Kasumi-1 (cell line): ENCODE measurements around the gene ARL6IP4.
A peak's percentile ranks its signal among the peaks of the same experiment; 100 is the strongest.
"Not testable (repeated sequence)": the region's sequence is repeated elsewhere in the genome, so short reads cannot be mapped to it uniquely, and the experiment has no call there.

Experiments
- DNase-seq, 2 experiments: peaks; one replicate each; lab custom pipeline; 2025; lab: John Stamatoyannopoulos, UW

Gene ARL6IP4

DNA sequence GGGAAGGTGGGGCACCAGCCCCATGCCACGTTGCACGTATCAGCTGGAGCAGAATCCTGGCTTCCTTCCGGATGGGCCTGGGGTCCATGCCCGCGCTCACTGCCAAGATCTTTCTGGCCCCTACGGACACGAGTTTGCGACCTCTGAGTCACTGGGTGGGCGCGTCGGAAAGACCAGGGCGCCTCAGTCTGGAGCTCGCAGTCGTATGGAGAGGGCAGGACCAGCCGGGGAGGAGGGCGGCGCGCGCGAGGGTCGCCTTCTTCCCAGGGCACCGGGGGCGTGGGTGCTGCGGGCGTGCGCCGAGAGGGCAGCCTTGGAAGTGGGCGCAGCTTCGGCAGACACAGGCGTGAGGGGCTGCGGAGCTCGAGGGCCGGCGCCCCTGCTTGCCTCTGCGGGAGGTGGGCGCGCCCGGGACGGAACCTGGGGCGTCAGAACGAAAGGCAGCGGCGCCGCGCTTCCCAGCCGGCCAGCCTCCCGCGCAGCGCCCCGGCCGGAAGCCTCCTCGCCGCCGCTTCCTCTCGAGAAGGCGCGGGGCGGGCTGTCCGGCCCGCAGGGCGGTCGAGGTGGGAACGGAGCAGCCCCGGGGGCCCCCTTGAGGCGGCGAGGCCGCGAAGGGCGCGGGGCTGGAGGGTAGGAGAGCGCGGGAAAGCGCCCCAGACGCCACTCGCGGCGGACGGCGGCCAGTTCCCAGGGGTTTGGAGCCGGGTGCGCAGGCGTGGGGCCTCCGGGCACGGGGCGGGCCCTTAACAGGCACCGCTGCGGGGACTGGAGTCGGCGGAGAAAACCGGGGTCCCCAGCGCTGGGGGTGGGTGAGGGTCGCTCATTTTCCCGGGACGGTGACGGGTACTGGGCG, at the start of gene ARL6IP4:
Gene ARL6IP4 (plus strand): TSS at position 499 of the 853 bp plus-strand sequence. CDS start 459 bp downstream, outside the sequence.
- peak; percentile 52 to 66 for DNase-seq

DNA sequence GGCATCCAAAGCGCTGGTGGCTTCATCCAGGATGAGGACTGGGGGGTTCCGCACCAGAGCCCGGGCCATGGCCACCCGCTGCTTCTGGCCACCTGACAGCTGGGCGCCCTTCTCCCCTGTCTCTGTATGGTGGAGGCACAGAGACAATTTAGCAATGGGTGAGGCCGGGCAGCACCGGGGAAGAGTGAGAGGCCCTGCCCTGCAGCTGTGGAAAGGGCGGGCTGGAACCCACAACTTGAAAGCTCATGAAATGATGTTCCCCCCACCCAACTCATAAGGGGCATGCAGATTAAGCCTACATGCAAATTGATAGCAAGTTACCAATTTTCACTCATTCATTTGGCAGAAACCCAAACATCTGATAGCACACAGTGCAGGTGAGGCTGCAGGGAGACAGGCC, 48.3 kb upstream of the ARL6IP4 start:
- DNase-seq, result no peak

DNA sequence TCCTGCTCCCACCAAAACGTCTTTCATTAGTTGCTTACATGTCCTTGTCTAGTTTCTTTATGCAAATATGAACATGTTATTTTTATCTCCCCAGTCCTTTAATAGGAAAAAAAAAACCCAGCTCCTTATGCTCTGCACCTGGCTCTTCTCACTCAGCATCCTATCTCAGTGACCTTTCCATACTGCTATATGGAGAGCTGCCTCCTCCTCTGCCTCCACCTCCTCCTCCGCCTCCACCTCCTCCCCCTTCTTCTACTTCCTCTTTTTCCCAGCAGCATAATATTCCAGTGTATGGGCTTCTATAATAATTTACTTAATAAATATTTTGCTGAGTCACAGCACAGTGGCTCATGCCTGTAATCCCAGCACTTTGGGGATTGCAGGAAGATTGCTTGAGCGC, 45.8 kb upstream of the ARL6IP4 start:
- no peak for DNase-seq

DNA sequence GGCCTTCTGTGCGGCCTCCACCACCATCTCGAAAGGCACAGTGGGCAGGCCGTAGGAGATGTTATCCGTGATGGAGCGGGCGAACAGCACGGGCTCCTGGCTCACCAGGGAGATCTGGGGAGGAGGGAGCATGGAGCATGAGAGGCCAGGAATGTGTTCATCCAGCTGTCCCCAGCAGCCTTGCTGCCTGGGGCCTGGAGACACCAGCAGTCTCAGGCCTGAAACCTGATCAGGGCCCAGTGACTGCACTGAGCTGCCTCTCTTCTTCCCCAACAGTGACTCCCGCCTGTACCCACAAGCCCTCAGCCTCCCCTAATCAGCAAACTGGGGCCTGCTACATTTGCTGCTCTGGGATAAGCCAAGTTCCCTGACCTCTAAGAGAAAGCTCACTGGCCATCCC, 45.2 kb upstream of the ARL6IP4 start:
- DNase-seq, result no peak

DNA sequence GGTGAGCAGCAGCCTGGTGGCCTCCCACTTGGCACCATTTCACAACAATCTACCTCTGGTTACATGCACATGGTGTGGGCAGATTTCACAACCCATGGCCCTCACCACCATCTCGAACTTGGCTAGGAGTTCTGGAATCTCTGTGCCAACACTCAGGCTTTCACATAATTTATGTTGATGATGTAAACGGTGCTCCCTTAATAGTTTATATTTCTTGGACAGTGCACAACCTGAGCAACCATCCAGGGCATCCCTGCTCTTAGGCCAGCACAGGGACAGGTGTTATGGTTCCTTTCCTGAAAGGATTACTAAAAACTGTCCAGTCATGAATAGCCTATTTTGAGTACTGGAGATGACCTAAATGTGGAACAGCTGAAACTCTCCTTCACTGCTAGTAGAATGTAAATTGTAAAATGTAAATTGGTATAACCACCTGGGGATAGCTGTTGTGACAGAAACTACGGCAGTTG, 42.8 kb upstream of the ARL6IP4 start:
- no peak for DNase-seq

DNA sequence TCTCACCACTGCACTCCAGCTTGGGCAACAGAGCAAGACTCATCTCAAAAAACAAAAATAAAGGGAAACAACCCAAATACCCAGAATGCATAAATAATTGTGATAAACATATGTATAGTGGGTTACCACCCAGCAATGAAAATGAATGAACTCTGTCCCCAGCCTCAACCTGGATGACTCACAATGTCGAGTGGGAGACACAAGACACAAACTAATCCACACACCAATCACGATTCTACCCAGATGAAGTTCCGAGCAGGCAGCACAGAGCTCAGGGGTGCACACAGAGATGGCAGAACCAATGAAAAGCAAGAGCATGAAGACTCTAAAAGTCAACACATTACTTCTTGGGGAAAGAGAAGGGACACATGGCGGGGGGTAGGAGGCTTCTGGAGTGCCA, 41.4 kb upstream of the ARL6IP4 start:
- DNase-seq, result no peak

DNA sequence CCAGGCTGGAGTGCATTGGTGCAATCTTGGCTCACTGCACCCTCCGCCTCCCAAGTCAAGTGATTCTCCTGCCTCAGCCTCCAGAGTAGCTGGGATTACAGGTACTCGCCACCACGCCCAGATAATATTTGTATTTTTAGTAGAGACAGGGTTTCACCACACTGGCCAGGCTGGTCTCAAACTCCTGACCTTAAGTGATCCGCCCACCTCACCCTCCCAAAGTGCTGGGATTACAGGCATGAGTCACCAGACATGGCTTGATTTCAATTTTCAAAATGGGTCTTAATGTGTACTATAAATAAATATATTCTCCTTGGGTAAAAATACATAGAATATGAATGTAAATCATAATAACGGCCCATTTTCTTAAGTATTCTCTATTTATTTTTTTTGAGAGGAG, 39.1 kb upstream of the ARL6IP4 start:
- DNase-seq, result not testable (repeated sequence)

DNA sequence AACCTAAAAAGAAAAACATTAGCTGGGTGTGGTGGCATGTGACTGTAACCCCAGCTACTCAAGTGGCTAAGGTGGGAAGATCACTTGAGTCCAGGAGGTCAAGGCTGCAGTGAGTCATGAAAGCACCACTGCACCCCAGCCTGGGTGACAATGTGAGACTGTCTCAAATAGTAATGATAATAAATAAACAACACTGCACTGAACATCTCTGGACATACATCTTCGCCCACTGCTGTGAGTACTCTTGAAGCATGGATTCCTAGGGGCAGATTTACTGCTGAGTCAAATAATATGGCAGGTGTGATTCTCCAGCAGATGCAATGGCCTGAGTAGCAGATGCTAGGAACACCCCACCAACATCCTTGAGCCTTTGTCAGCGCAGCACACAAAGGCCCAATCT, 37.8 kb upstream of the ARL6IP4 start:
- no peak for DNase-seq

DNA sequence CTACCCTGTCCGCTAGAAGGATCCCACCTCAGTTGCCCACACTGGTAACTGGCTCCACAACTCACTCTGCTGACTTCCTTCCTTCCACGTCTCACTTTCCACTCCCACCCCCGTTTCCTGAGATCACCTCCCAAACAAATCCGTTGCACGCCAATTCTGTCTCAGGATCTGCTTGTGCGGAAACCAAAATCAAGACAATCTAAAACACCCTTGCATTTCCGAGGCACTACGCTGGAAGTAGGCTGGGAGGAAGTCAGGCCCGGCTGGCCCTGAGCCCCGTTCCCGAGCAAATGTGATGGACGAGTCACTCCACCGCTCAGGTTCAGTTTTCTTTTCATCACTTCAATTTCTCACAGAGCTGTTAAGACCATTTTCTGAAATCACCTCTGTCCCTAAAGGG, 37.3 kb upstream of the ARL6IP4 start:
- DNase-seq, result no peak

DNA sequence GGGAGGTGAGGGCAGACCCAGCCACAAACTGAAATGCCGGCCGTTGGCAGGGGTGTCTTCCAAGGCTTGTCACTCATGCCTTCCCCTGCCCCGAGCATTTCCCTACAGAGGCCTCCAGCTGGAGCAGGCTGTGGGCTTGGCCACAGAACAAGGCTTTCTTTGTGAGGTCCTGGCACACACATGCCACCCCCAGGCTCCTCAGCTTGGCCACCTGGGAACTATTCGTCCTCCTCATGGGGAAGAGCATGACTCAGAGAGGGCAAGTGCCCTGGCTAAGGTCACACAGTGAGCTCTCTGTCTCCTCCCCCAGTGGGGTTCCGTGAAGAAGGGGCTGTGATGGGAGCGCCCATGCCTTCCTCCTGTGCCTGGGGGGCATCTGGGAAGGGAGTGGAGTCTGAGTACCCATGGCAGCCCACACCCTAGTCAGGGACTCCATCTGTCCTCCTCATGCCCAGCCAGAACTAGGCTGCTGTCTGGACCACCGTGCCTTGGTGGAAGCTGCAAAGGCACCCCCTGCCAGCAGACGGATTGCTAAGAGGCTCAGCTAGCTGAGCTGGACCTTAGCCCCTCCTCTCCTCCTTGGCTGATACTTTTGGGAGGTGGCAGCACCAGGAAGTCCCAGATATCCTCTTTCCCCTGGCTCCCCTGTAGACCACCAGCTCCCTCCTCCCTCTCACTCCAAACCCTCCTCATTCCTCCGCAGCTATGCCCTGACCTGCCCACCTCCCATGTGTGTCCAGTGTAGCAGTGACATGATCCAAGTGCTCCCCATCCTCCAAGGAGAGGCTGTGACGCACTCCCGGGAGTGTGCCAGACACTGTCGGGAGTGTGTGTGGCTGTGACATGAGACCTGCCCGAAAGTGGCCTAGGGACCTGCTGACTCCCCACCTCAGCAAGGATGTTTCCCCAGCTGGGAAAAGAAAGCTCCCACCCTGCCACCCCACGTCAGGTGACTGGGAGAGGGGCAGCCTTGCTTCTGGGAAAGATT, 35.6 kb upstream of the ARL6IP4 start:
- no peak for DNase-seq

DNA sequence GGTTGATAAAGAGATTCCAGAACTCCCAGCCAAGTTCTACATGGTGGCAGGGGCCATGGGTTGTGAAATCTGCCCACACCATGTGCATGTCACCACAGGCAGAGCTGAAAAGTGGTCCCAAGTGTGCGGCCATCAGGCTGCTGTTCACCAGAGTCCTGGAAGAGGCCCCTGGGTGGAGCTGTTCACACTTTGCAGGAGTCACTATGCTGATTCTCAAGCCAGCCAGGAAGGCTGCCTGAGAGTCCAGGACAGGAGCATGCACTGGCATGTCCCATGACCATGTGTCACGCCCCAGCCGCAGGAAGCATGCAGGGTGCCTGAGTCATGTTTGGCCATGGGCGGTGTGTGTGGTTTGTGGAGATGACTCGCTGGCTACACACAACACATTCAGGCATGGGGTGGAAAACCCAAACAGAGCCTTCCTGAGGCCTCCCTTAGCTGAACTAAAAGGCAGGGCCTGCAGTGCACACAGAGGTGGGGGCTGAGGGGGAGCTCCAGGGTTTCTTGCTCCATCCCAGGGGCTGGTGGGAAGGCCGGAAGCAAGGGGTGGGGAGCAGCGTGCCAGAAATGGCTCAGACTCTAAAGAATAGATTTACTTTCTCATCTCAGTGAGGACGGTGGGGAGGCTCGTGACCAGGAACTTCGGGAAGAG, 33.7 kb upstream of the ARL6IP4 start:
- peak; percentile 55 to 62 for DNase-seq

DNA sequence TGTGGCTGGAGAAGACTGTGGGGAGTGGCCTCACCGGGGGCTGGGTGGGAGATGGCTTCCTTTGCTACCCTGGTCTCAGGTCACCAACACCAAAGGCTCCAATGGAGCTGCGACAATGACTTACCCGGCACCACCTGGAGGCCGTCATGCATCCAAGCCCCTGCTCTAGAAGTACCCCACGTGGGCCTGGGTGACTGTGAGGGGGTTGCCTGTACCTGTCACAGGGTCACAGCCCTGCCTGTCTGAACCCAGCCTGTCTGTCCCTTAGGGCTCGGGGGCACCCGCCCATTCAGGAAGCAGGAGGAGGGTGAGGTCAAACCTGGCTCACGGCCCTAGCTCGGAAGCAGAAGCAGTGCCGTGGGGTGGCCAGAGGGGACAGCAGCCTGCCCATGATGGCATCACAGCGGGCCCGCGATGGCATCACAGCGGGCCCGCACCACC, 33.1 kb upstream of the ARL6IP4 start:
- DNase-seq, result no peak

DNA sequence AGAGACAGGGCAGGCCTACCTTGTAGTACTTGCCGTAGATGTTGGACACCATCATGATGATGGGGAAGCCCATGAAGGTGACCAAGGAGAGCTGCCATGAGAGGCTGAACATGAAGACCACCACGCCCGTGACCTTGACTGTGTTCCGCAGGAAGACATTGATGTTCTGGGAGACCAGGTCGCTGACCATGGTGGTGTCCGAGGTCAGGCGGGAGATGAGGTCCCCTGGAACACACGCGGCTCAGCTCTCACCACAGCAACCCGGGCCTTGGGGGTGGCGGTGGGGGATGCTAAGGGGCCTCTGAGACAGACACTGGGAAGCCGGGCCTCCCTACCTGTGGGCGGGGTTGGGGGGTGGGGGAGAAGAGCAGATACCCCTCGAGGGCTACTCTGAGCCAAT, 31.9 kb upstream of the ARL6IP4 start:
- DNase-seq, result no peak

DNA sequence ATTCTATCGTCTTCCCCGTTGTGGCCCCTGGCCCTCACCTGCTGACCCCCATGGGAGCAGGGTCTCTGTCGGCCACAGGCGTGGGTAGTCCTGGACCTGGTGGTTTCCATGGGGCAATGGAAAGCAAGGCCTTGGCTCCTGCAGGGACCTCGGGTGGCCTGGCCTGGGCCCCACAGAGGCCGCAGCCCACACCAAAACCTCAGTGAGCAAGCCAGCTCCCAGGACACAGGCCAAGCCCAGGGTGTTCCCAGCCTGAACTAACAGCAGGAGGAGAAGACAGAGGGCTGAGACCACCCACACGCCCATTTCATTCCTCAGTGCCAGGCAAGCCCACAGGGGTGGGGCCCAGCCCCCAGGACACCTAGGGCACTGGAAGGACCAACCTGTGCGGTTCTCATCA, 31.1 kb upstream of the ARL6IP4 start:
- DNase-seq, result no peak

DNA sequence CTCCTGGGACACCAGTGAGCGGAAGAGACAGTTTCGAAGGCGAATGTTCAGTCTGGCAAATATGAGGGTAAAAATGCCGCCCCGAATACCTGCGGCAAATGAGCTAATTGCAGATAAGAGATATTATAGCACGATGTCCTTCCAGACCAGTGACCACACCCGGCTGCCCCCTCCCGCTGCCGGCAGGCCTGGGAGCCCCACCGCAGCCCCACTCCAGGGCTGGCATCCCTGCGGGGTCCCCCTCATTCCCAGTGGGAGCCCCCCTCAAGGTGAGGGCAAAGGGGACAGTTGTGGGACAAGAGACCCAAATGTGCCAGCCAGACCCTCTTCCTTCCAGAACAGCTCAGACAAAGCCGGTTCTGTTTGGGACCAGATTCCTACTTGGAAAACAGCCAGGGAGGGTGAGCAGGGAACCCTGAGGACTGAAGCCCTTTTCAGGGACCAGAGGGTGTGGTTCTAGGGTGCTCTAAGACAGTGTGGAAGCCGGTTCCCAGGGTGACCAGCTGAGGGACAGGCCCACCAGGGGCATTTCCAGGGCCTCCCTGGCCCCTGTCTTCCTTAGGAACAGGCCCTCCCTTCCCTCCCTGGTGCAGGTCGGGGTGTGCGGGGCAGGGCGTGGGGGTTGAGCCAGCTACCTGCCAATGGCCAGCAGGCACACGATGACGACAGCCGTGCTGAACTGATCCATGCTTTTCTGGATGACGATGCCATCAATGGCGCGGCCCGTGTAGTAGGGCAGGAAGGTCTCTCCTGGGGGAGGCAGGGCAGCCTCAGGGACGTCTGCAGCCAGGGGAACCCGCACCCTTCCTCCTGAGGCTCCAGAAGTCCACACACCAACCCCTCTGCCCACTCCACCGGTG, 30.4 kb upstream of the ARL6IP4 start:
- no peak for DNase-seq

DNA sequence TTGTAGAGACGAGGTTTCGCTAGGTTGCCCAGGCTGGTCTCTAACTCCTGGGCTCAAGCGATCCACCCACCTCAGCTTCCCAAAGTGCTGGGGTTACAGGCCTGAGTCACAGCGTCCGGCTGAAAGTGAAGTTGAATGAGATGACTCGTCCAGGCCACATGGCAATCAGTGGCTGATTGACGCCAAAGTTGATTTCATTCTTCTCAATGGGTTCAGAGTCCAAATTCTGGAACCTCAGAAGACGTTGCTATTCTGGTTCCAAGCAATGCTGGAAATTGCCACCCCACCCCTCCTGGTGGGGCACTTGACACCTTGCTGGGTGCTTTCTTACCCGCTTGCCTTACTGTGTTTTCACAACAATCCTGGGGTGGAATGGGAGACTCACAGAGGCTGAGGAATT, 29.1 kb upstream of the ARL6IP4 start:
- DNase-seq, result no peak

DNA sequence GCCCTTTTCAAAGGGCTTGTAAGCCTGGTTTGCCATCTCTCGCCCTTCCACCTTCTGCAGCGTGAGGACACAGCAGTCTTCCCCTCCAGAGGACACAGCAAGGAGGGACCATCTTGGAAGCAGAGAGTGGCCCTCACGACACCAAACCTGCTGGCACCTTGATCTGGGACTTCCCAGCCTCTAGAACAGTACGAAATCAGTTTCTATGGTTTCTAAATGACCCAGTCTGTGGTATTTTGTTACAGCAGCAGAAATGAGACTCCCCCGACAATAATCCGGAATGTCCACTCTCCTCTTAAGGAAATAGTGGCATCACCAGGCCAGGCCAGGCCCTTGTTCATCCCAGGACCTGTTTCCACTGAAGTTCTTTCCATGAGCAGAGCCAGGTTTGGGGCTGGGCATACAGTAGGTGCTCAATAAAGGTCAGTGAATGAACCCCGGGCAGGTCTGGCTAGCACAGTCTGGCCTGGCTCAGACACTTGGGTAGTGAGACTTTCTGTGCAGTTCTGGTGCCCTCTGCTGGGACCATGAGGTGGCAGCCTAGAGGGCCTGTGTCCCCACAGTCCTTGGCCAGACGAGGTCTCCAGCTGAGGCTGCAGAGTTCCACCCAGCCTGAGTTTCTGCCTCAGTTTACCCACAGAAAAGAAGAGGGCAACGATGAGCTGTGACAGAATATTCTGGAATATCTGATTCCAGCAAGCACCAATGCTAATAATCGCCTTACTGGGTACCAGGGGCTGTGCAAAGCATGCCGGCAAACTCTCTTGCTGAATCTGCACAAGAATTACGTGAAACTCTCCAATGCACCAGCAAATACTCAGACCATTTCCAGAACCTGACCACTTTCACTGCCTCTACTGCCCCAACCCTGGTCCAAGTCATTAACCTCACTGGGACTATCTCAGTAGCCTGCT, 28.2 kb upstream of the ARL6IP4 start:
- DNase-seq, result peak; percentile 64 to 74

DNA sequence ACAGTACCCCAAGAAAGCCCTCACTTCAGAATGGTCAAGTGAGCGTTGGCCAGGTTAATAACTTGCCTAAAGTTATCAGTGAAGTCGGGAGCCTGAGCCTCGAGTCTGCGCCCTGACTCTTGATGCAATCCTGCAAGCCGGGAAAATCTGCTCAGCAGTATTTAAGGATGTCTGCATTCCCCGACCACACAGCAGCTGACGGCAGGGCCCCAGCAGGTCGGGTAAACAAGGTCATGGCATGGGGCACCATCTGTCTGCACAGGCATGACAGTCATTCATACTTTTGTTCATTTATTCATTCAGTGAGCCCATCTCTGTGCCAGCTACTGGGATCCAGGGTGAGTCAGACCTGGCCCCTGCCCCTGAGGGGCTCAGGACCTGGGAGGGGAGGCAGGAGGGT, 25.3 kb upstream of the ARL6IP4 start:
- no peak for DNase-seq

DNA sequence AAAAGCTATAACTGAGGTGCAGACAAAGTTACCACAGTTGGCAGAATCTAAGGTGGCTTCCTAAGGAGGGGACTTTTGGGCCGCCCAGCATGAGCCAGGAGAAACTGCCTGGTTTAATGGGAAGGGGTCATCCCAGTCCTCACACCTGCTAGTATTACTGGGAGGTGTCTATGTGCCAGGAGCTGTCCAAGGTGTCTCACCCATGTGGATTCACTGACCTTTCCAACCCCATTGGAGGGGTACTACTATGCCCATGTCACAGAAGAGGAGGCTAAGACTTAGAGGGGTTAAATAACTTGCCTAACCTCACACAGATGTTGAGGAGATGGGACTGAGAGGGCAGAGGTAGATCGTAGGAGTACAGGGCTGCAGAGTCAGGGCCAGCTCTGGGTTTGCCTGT, 24.4 kb upstream of the ARL6IP4 start:
- no peak for DNase-seq
